BLaER1 treated with 17β-estradiol and CSF1 and Interleukin-3, amounts not matched to agents 10 nM and 100 nM (cell line): Measurements from ENCODE around the gene SART1.

Experiments used
- H3K27ac ChIP-seq, 11 experiments: shearing (Covaris generic); formaldehyde crosslinking; 2 replicates each; pipeline ENCODE4 v1.8.1; 2022
- H3K27me3 ChIP-seq, 11 experiments: shearing (Covaris generic); formaldehyde crosslinking; 2 replicates each; pipeline ENCODE4 v1.8.1; 2022
- H3K36me3 ChIP-seq, 11 experiments: shearing (Covaris generic); formaldehyde crosslinking; 2 replicates each; pipeline ENCODE4 v1.8.1; 2022
- H3K4me1 ChIP-seq, 10 experiments: shearing (Covaris generic); formaldehyde crosslinking; 2 replicates each; pipeline ENCODE4 v1.8.1; 2022
- H3K4me2 ChIP-seq, 11 experiments: shearing (Covaris generic); formaldehyde crosslinking; 2 replicates each; pipeline ENCODE4 v1.8.1; 2022
- H3K4me3 ChIP-seq, 10 experiments: shearing (Covaris generic); formaldehyde crosslinking; 2 replicates each; pipeline ENCODE4 v1.8.1; 2022
- H3K9ac ChIP-seq, 11 experiments: shearing (Covaris generic); formaldehyde crosslinking; 2 replicates each; pipeline ENCODE4 v1.8.1; 2022
- H3K9me3 ChIP-seq, 11 experiments: shearing (Covaris generic); formaldehyde crosslinking; replicated peaks in 1 of 11; 2 replicates each; pipeline ENCODE4 v1.8.1; 2022
- H4K20me1 ChIP-seq, 11 experiments: shearing (Covaris generic); formaldehyde crosslinking; 2 replicates each; pipeline ENCODE4 v1.8.1; 2022
- Cebpa-rat ChIP-seq, 11 experiments: shearing (Covaris generic); IDR thresholded peaks; 2 replicates each; pipeline ENCODE4 v1.8.1; 2022

SART1 gene

GRCh38 chr11:66012371-66012945, 50.9 kb downstream of the SART1 start:
- peak overlapping the region in 8 of 11 experiments; percentile 33 to 81 (median 55); a peak in 14 of 22 replicates for H3K4me2 ChIP-seq

GRCh38 chr11:66012946-66013761, 51.6 kb downstream of the SART1 start:
- peak overlapping the region in 8 of 11 experiments; percentile 33 to 81 (median 55); a peak in 14 of 22 replicates for H3K4me2 ChIP-seq
- H3K9ac ChIP-seq, result 0 out of 22 replicates have a peak overlapping the region, but pooled peaks of 1 of the 11 experiments have one; percentile 9

More at GRCh38 chr11:66012371-66012945, 50.9 kb downstream of the SART1 start:
- no peaks in the 10 kb centered on the region for H3K36me3 ChIP-seq
- no peak overlapping the region for H3K27ac ChIP-seq
- no peaks in the 10 kb centered on the region for H3K9me3 ChIP-seq
- H3K27me3 ChIP-seq, result peaks cover 9 to 22% (median 12%) of the 10 kb centered on the region in 11 experiments
- H3K4me1 ChIP-seq, result peaks cover 29 to 62% (median 53%) of the 10 kb centered on the region in 10 experiments
- TF ChIP-seq Cebpa-rat (IDR thresholded peaks at IDR 0.05), result no peak
- peaks cover 0 to 7% (median 0%) of the 10 kb centered on the region in 11 experiments; a peak in 3 of 22 replicates for H4K20me1 ChIP-seq
- H3K4me3 ChIP-seq, result no peak overlapping the region
- H3K9ac ChIP-seq, result 0 out of 22 replicates have a peak overlapping the region, but pooled peaks of 1 of the 11 experiments have one; percentile 9

GRCh38 chr11:66013762-66014100, 52.2 kb downstream of the SART1 start:
- Histone ChIP-seq H3K36me3 (no peaks in the 10 kb centered on the region), H3K9ac (no peak overlapping the region), H3K4me3 (no peak overlapping the region), H3K4me2 (peak overlapping the region in 3 of 11 experiments; percentile 53 to 81 (median 72); a peak in 5 of 22 replicates), H3K27me3 (peaks cover 9 to 22% (median 12%) of the 10 kb centered on the region in 11 experiments), H4K20me1 (peaks cover 0 to 7% (median 0%) of the 10 kb centered on the region in 11 experiments; a peak in 1 of 22 replicates), H3K27ac (no peak overlapping the region), H3K4me1 (peaks cover 17 to 49% (median 40%) of the 10 kb centered on the region in 10 experiments), H3K9me3 (no peaks in the 10 kb centered on the region)
- TF ChIP-seq Cebpa-rat (IDR thresholded peaks at IDR 0.05), result no peak

More at GRCh38 chr11:66012946-66013761, 51.6 kb downstream of the SART1 start:
- Histone ChIP-seq H3K27ac (no peak overlapping the region), H3K27me3 (peaks cover 9 to 22% (median 12%) of the 10 kb centered on the region in 11 experiments), H3K36me3 (no peaks in the 10 kb centered on the region), H3K4me1 (peaks cover 22 to 55% (median 46%) of the 10 kb centered on the region in 10 experiments), H3K4me3 (no peak overlapping the region), H4K20me1 (peaks cover 0 to 7% (median 0%) of the 10 kb centered on the region in 11 experiments; a peak in 2 of 22 replicates), H3K9me3 (no peaks in the 10 kb centered on the region)
- TF ChIP-seq Cebpa-rat (IDR thresholded peaks at IDR 0.05), result no peak

- TF ChIP-seq Cebpa-rat (IDR thresholded peaks at IDR 0.05), result no peak
- Histone ChIP-seq H3K4me3 (no peak overlapping the region), H3K27ac (peak overlapping the region in 3 of 11 experiments; percentile 9 to 27 (median 11); a peak in 1 of 22 replicates), H3K9me3 (no peaks in the 10 kb centered on the region), H3K4me1 (peaks cover 12 to 48% (median 32%) of the 10 kb centered on the region in 10 experiments), H3K9ac (peak overlapping the region in 3 of 11 experiments; percentile 16 to 25 (median 19); a peak in 3 of 22 replicates), H3K27me3 (peaks cover 9 to 22% (median 12%) of the 10 kb centered on the region in 11 experiments), H3K4me2 (peak overlapping the region in 8 of 11 experiments; percentile 9 to 44 (median 33); a peak in 10 of 22 replicates), H4K20me1 (peaks cover 0 to 7% (median 0%) of the 10 kb centered on the region in 11 experiments; a peak in 1 of 22 replicates), H3K36me3 (no peaks in the 10 kb centered on the region)
Observed at GRCh38 chr11:66014804-66015453, 53.4 kb downstream of the SART1 start.

GRCh38 chr11:66015454-66015881, 53.9 kb downstream of the SART1 start:
- peaks cover 9 to 19% (median 12%) of the 10 kb centered on the region in 11 experiments for H3K27me3 ChIP-seq
- no peaks in the 10 kb centered on the region for H3K9me3 ChIP-seq
- H3K27ac ChIP-seq, result peak overlapping the region in 3 of 11 experiments; percentile 9 to 27 (median 11); a peak in 1 of 22 replicates
- peaks cover 0 to 7% (median 0%) of the 10 kb centered on the region in 11 experiments; a peak in 1 of 22 replicates for H4K20me1 ChIP-seq
- H3K36me3 ChIP-seq, result no peaks in the 10 kb centered on the region
- no peak for TF ChIP-seq Cebpa-rat (IDR thresholded peaks at IDR 0.05)
- H3K4me3 ChIP-seq, result no peak overlapping the region
- H3K4me1 ChIP-seq, result peaks cover 17 to 53% (median 38%) of the 10 kb centered on the region in 10 experiments
- H3K9ac ChIP-seq, result peak overlapping the region in 2 of 11 experiments; percentile 16 to 19; a peak in 2 of 22 replicates
- H3K4me2 ChIP-seq, result peak overlapping the region in 8 of 11 experiments; percentile 9 to 44 (median 26); a peak in 11 of 22 replicates

- Histone ChIP-seq H3K9me3 (no peaks in the 10 kb centered on the region), H3K27me3 (peaks cover 9 to 12% (median 12%) of the 10 kb centered on the region in 11 experiments), H3K4me1 (peaks cover 24 to 60% (median 45%) of the 10 kb centered on the region in 10 experiments), H3K36me3 (no peaks in the 10 kb centered on the region), H3K27ac (no peak overlapping the region), H3K9ac (no peak overlapping the region), H3K4me2 (peak overlapping the region in 9 of 11 experiments; percentile 24 to 62 (median 40); a peak in 11 of 22 replicates), H3K4me3 (no peak overlapping the region), H4K20me1 (peaks cover 0 to 7% (median 0%) of the 10 kb centered on the region in 11 experiments; a peak in 1 of 22 replicates)
- no peak for TF ChIP-seq Cebpa-rat (IDR thresholded peaks at IDR 0.05)
Observed at GRCh38 chr11:66015936-66016792, 54.6 kb downstream of the SART1 start.

- Histone ChIP-seq H3K27ac (no peak overlapping the region), H4K20me1 (peaks cover 0 to 7% (median 0%) of the 10 kb centered on the region in 11 experiments; a peak in 1 of 22 replicates), H3K4me2 (peak overlapping the region in 8 of 11 experiments; percentile 24 to 62 (median 40); a peak in 10 of 22 replicates), H3K9ac (no peak overlapping the region), H3K4me1 (peaks cover 30 to 62% (median 49%) of the 10 kb centered on the region in 10 experiments), H3K27me3 (peaks cover 4 to 6% (median 6%) of the 10 kb centered on the region in 11 experiments), H3K9me3 (no peaks in the 10 kb centered on the region), H3K36me3 (no peaks in the 10 kb centered on the region), H3K4me3 (no peak overlapping the region)
- no peak for TF ChIP-seq Cebpa-rat (IDR thresholded peaks at IDR 0.05)
Observed at GRCh38 chr11:66016793-66017177, 55.3 kb downstream of the SART1 start.
